B cell (primary cell): ENCODE measurements around the gene CAMTA2. TPM values are rescaled to one million over a fixed set of nuclear protein-coding genes. Genes with fewer than 3 reads are reported as not detected.

Source experiments
- ATAC-seq: fragments of 200-7000 bp; cut with Tn5 transposase; one replicate; pipeline ENCODE4 v1.10.0; 2021; ENCODE audit warnings: low read depth, mild to moderate bottlenecking, moderate number of reproducible peaks, moderate library complexity
- CTCF ChIA-PET: fragments of 350-600 bp; sonication (Branson Sonifier 250); formaldehyde crosslinking; loops from one replicate; lab custom pipeline; 2021; ENCODE audit warnings: antibody characterized with exemption, inconsistent platforms; lab: Charles Lee
- POLR2A ChIA-PET: fragments of 350-600 bp; sonication (Branson Sonifier 250); formaldehyde crosslinking; loops from one replicate; lab custom pipeline; 2021; ENCODE audit warnings: antibody characterized with exemption; lab: Charles Lee
- DNase-seq: peaks from one replicate; pipeline ENCODE4 v3.0.0; 2013
- H2AFZ ChIP-seq: 2 replicates; pipeline ENCODE4 v1.6.1; 2012; ENCODE audit warnings: mild to moderate bottlenecking, low read depth, low read length; ENCODE audit not compliant: insufficient read depth, poor library complexity, severe bottlenecking
- H3K27ac ChIP-seq, 2 donors: 1 replicate in 1 of 2; 2 replicates in 1 of 2; pipeline ENCODE4 v1.5.1; 2012 to 2013; ENCODE audit warnings: low read length in 2 of 2, mild to moderate bottlenecking in 2 of 2, moderate library complexity in 1 of 2
- H3K27me3 ChIP-seq, 4 experiments: fragments of 200-600 bp in 1 of 4; sonication (generic) in 1 of 4; replicated peaks in 1 of 4; 1 replicate in 2 of 4; 2 replicates in 2 of 4; pipeline versions ENCODE4 v1.6.1 to v1.7.0; 2013 to 2016; ENCODE audit warnings: low read length in 3 of 4, mild to moderate bottlenecking in 2 of 4, mixed read lengths in 1 of 4, moderate library complexity in 1 of 4; ENCODE audit not compliant: insufficient read depth in 4 of 4, control insufficient read depth in 3 of 4; ENCODE audit errors: control extremely low read depth in 1 of 4
- H3K36me3 ChIP-seq, 2 experiments: replicated peaks in 1 of 2; 1 replicate in 1 of 2; 2 replicates in 1 of 2; pipeline versions ENCODE4 v1.6.1 to v1.7.1; 2013; ENCODE audit warnings: low read length in 1 of 2; ENCODE audit not compliant: insufficient read depth in 2 of 2, control insufficient read depth in 1 of 2; ENCODE audit errors: control extremely low read depth in 1 of 2, extremely low read depth in 1 of 2
- H3K4me1 ChIP-seq, 2 donors: fragments of 200-600 bp in 1 of 2; sonication (generic) in 1 of 2; 1 replicate in 1 of 2; 2 replicates in 1 of 2; pipeline versions ENCODE4 v1.5.1 to v1.6.1; 2013 to 2017; ENCODE audit warnings: low read length in 2 of 2; ENCODE audit not compliant: control insufficient read depth in 2 of 2, insufficient read depth in 2 of 2
- H3K4me2 ChIP-seq: replicated peaks from 2 replicates; pipeline ENCODE3; 2012; ENCODE audit warnings: mild to moderate bottlenecking, low read depth, low read length; ENCODE audit not compliant: poor library complexity, severe bottlenecking
- H3K4me3 ChIP-seq, 5 experiments: fragments of 200-600 bp in 1 of 5; sonication (generic) in 1 of 5; 1 replicate in 3 of 5; 2 replicates in 2 of 5; pipeline versions ENCODE4 v1.5.1 to v1.7.0; 2011 to 2016; ENCODE audit warnings: low read length in 4 of 5, mild to moderate bottlenecking in 4 of 5, low read depth in 2 of 5, control low read depth in 1 of 5, moderate library complexity in 1 of 5; ENCODE audit not compliant: insufficient read depth in 1 of 5; ENCODE audit errors: control extremely low read depth in 1 of 5, extremely low read depth in 1 of 5
- H3K79me2 ChIP-seq: fragments of 200-600 bp; sonication (generic); one replicate; pipeline ENCODE4 v1.6.0; 2016; ENCODE audit warnings: low read length; ENCODE audit not compliant: control insufficient read depth, insufficient read depth
- H3K9ac ChIP-seq: fragments of 200-600 bp; sonication (generic); 2 replicates; pipeline ENCODE4 v1.6.1; 2017; ENCODE audit warnings: mild to moderate bottlenecking, low read length, moderate library complexity
- H3K9me3 ChIP-seq, 3 donors: one replicate each; pipeline versions ENCODE4 v1.6.1 to v1.7.1; 2013; ENCODE audit warnings: low read length in 2 of 3; ENCODE audit not compliant: control insufficient read depth in 2 of 3, insufficient read depth in 1 of 3; ENCODE audit errors: control extremely low read depth in 1 of 3
- H4K20me1 ChIP-seq: 2 replicates; pipeline ENCODE4 v1.6.0; 2012; ENCODE audit warnings: mild to moderate bottlenecking, low read length; ENCODE audit not compliant: insufficient read depth, control insufficient read depth, poor library complexity, severe bottlenecking
- H3K27ac Mint-ChIP-seq: one replicate; pipeline ENCODE4 v1.8.0; 2021; ENCODE audit warnings: mixed read lengths
- H3K27me3 Mint-ChIP-seq: one replicate; pipeline ENCODE4 v1.8.0; 2021; ENCODE audit warnings: mixed read lengths
- H3K4me1 Mint-ChIP-seq: one replicate; pipeline ENCODE4 v1.8.0; 2021; ENCODE audit warnings: mixed read lengths
- H3K4me3 Mint-ChIP-seq: one replicate; pipeline ENCODE4 v1.8.0; 2021; ENCODE audit warnings: mixed read lengths
- H3K9me3 Mint-ChIP-seq: one replicate; pipeline ENCODE4 v1.8.0; 2022; ENCODE audit warnings: mixed read lengths; ENCODE audit not compliant: insufficient read depth
- EZH2 ChIP-seq: IDR thresholded peaks from 2 replicates; pipeline ENCODE4 v1.6.1; 2012; ENCODE audit warnings: borderline replicate concordance, low read depth, mild to moderate bottlenecking, moderate library complexity, low read length; ENCODE audit not compliant: insufficient read depth, poor library complexity, severe bottlenecking
- WGBS: methylation state at CpG from one replicate; pipeline ENCODE4 v1.1.5; 2013; ENCODE audit warnings: missing lambda C conversion rate; ENCODE audit not compliant: insufficient coverage; 5-methylcytosine and 5-hydroxymethylcytosine counted together
- intact Hi-C: fragments of 100-400 bp; cut with micrococcal nuclease; formaldehyde crosslinking; loops from one replicate; pipeline ENCODE4 v1.10.0; 2022
- polyA plus RNA-seq: library from polyadenylated mRNA; depleted of rRNA; stranded (reverse); fragments of >200 nt; gene quantifications from 2 replicates; pipeline ENCODE4 v1.2.3, GENCODE V29; 2012
- total RNA-seq, 2 donors: library from RNA; stranded (reverse); fragments of 120-200 nt in 1 of 2; gene quantifications; 1 replicate in 1 of 2; 2 replicates in 1 of 2; pipeline versions ENCODE4 v1.2.3 to v1.2.4, GENCODE V29; 2013 to 2022
- TF ChIP-seq, protein P1 (sequence below): fragments of 200-600 bp; IDR thresholded peaks from one replicate; pipeline ENCODE4 v1.8.0; 2022; ENCODE audit warnings: antibody characterized with exemption, mild to moderate bottlenecking

Gene CAMTA2
- total and polyA plus RNA-seq, 2 donors (not counting 1 experiment from before 2014, with no cell fraction given): 48.3 to 57.9 TPM

DNA sequence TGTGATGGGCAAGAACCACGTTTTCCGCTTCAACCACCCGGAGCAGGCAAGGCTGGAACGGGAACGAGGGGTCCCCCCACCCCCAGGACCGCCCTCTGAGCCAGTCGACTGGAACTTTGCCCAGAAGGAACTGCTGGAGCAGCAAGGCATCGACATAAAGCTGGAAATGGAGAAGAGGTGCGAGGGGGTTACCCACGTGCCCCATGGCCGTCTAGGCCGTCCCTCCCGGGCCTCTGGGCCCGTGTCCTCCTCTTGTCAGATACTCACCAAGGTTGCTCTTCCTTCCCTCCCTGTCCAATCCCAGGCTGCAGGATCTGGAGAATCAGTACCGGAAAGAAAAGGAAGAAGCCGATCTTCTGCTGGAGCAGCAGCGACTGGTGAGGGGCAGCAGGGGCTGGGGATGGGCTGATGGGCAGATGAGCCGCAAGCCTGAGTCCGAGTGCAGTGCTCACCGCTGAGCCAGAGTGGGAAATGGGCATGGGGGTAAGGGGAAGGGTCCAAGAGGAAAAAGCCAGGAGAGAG, 33.1 kb upstream of the CAMTA2 start:
- Mint-ChIP-seq H3K9me3 (no peaks in the 10 kb centered on the region), H3K27me3 (no peaks in the 10 kb centered on the region), H3K4me3 (no peak overlapping the region), H3K4me1 (peaks cover 13% of the 10 kb centered on the region), H3K27ac (no peak overlapping the region)
- H3K9me3 ChIP-seq: peaks cover 0 to 9% (median 0%) of the 10 kb centered on the region in 3 donors
- peaks cover 3 to 5% of the 10 kb centered on the region in 2 experiments for H3K36me3 ChIP-seq
- TF ChIP-seq, protein P1, sequence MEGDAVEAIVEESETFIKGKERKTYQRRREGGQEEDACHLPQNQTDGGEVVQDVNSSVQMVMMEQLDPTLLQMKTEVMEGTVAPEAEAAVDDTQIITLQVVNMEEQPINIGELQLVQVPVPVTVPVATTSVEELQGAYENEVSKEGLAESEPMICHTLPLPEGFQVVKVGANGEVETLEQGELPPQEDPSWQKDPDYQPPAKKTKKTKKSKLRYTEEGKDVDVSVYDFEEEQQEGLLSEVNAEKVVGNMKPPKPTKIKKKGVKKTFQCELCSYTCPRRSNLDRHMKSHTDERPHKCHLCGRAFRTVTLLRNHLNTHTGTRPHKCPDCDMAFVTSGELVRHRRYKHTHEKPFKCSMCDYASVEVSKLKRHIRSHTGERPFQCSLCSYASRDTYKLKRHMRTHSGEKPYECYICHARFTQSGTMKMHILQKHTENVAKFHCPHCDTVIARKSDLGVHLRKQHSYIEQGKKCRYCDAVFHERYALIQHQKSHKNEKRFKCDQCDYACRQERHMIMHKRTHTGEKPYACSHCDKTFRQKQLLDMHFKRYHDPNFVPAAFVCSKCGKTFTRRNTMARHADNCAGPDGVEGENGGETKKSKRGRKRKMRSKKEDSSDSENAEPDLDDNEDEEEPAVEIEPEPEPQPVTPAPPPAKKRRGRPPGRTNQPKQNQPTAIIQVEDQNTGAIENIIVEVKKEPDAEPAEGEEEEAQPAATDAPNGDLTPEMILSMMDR: no peak
- TF ChIP-seq EZH2: no peak
- no peak overlapping the region for H3K9ac ChIP-seq
- no peak overlapping the region for H2AFZ ChIP-seq
- H3K4me3 ChIP-seq: no peak overlapping the region
- peaks cover 6 to 14% of the 10 kb centered on the region in 2 donors for H3K4me1 ChIP-seq
- no peak overlapping the region for H3K4me2 ChIP-seq
- intact Hi-C loops: no loop called here
- ChIA-PET POLR2A (no interaction called here), CTCF (interaction anchor here (1.5 to 7.0 kb wide), 2 partner anchors 9 to 14 kb away, joined by 5 to 34 read pairs; no protein-coding TSS in a partner anchor)
- ATAC-seq: no peak
- H3K79me2 ChIP-seq: no peaks in the 10 kb centered on the region
- peaks cover 0 to 28% (median 1%) of the 10 kb centered on the region in 4 experiments for H3K27me3 ChIP-seq
- WGBS: 97% methylated on average over 15 of the region's 20 CpGs
- H3K27ac ChIP-seq: no peak overlapping the region
- no peaks in the 10 kb centered on the region for H4K20me1 ChIP-seq
- DNase-seq: no peak

DNA sequence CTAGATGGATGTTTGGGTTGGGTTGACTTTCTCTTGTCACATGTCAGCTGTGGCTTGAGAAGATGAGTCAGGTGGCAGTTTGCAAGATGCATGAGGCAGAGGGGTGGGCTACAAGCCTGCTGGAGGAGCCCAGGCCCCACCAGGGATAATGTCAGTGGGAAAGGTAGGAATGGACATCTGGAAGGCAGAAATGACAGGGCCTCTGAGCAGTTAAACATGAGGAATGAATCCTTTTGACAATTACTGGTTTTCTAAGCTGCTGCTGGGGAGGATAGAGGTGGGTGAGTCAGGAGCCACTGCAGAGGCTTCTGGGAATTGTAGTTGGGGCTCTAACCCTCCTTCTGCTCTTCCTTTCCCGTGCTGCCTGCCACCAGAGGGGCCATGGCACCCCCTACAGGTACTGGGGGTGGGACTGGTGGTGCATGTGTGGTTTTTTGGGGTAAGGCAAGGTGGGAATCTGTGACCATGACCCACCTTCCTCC, 32.0 kb upstream of the CAMTA2 start:
- ATAC-seq: peak; percentile 52
- ChIA-PET CTCF (interaction anchor here (1.0 to 7.0 kb wide), 7 partner anchors 10 to 110 kb away, joined by 3 to 34 read pairs (median 6); partner anchors contain the start of genes INCA1 and KIF1C), POLR2A (interaction anchor here (0.9 kb wide), 1 partner anchor 52 kb away, joined by 4 read pairs; the partner anchor contains the start of gene SPAG7)
- peaks cover 0 to 9% (median 0%) of the 10 kb centered on the region in 3 donors for H3K9me3 ChIP-seq
- intact Hi-C loops: loop anchor here (1.0 to 5.0 kb wide), 4 partner anchors 37 to 110 kb away; partner anchors contain the start of genes PFN1 and SPAG7
- no peak overlapping the region for H3K9ac ChIP-seq
- H3K79me2 ChIP-seq: no peaks in the 10 kb centered on the region
- Mint-ChIP-seq H3K27me3 (no peaks in the 10 kb centered on the region), H3K9me3 (no peaks in the 10 kb centered on the region), H3K4me3 (no peak overlapping the region), H3K4me1 (peaks cover 13% of the 10 kb centered on the region), H3K27ac (peak overlapping the region; percentile 50)
- no peak overlapping the region for H2AFZ ChIP-seq
- peaks cover 6 to 14% of the 10 kb centered on the region in 2 donors for H3K4me1 ChIP-seq
- TF ChIP-seq EZH2: no peak
- TF ChIP-seq, protein P1: no peak
- H3K27me3 ChIP-seq: peaks cover 0 to 32% (median 1%) of the 10 kb centered on the region in 4 experiments
- no peak overlapping the region for H3K4me3 ChIP-seq
- no CpG with 5 or more reads among the region's 1 CpG for WGBS
- DNase-seq: peak; percentile 62
- H3K36me3 ChIP-seq: peaks cover 3 to 6% of the 10 kb centered on the region in 2 experiments
- no peak overlapping the region for H3K27ac ChIP-seq
- H3K4me2 ChIP-seq: no peak overlapping the region
- H4K20me1 ChIP-seq: no peaks in the 10 kb centered on the region
